AG04450 (cell line): ENCODE data around the gene KCNK6. TPM values are rescaled to one million over a fixed set of nuclear protein-coding genes. Genes with fewer than 3 reads are reported as not detected.
A peak's percentile ranks its signal among the peaks of the same experiment; 100 is the strongest.

Experiments used
- CTCF ChIA-PET: fragments of 300-600, 350-600 bp; formaldehyde crosslinking; extraction: SDS; loops from one replicate; lab custom pipeline; 2022; ENCODE audit warnings: antibody characterized with exemption, inconsistent platforms; lab: Charles Lee
- POLR2A ChIA-PET: fragments of 350-600 bp; formaldehyde crosslinking; extraction: SDS; loops from one replicate; lab custom pipeline; 2021; ENCODE audit warnings: antibody characterized with exemption, inconsistent platforms; lab: Yijun Ruan, JAX
- DNase-seq: peaks from one replicate; pipeline ENCODE4 v3.0.0-alpha.2; 2011; ENCODE audit warnings: low read depth, low spot score
- H3K27ac ChIP-seq: one replicate; pipeline ENCODE4 v1.5.1; 2012; ENCODE audit warnings: low read depth, low read length, control low read depth
- H3K27me3 ChIP-seq: one replicate; pipeline ENCODE4 v1.6.0; 2012; ENCODE audit warnings: low read length; ENCODE audit not compliant: control insufficient read depth, insufficient read depth
- H3K4me3 ChIP-seq: 2 replicates; pipeline ENCODE4 v1.5.1; 2011; ENCODE audit warnings: mild to moderate bottlenecking, low read depth, low read length, control low read depth
- H3K9me3 ChIP-seq: 2 replicates; pipeline ENCODE4 v1.5.1; 2012; ENCODE audit warnings: low read length; ENCODE audit not compliant: control insufficient read depth, insufficient read depth
- CTCF ChIP-seq: IDR thresholded peaks from 2 replicates; pipeline ENCODE4 v1.5.1; 2011; ENCODE audit warnings: low read depth, low read length, control low read depth, inconsistent platforms
- polyA minus RNA-seq: library from RNA; depleted of rRNA, polyadenylated mRNA; stranded (reverse); fragments of >200 nt; gene quantifications from 2 replicates; pipeline ENCODE4 v1.2.3, GENCODE V29; 2011; rRNA and poly(A)+ RNA removed
- polyA plus RNA-seq: library from polyadenylated mRNA; depleted of rRNA; stranded (reverse); fragments of >200 nt; gene quantifications from 2 replicates; pipeline ENCODE4 v1.2.3, GENCODE V29; 2011; rRNA removed

Gene KCNK6
- polyA plus RNA-seq: 2.6 and 2.8 TPM in 2 replicates
- polyA minus RNA-seq: 1.3 and 1.6 TPM in 2 replicates

- H3K9me3 ChIP-seq: no peaks in the 10 kb centered on the region
- H3K4me3 ChIP-seq: peak within 1 kb of the TSS; percentile 68
- no peak for DNase-seq
- TF ChIP-seq CTCF: no peak
- H3K27ac ChIP-seq: no peak within 1 kb of the TSS
- H3K27me3 ChIP-seq: no peaks in the 10 kb centered on the region
- CTCF ChIA-PET: interaction anchor here (1.0 to 2.8 kb wide), 5 partner anchors 11 to 93 kb away, joined by 3 to 17 read pairs (median 5); partner anchors contain the start of gene CATSPERG
- POLR2A ChIA-PET: interaction anchor here (0.7 kb wide), 1 partner anchor 131 kb away, joined by 4 read pairs; no protein-coding TSS in a partner anchor
Measured at GRCh38 chr19:38319421-38320258, at the start of gene KCNK6. Gene KCNK6 (plus strand): TSS chr19:38319845. CDS start chr19:38319951, 106 bp downstream.

- POLR2A ChIA-PET: no interaction called here
- DNase-seq: no peak
- no peaks in the 10 kb centered on the region for H3K27me3 ChIP-seq
- no peak overlapping the region for H3K27ac ChIP-seq
- H3K4me3 ChIP-seq: no peak overlapping the region
- no peak for TF ChIP-seq CTCF
- CTCF ChIA-PET: interaction anchor here (0.6 kb wide), 1 partner anchor 268 kb away, joined by 4 read pairs; no protein-coding TSS in a partner anchor
- H3K9me3 ChIP-seq: no peaks in the 10 kb centered on the region
Measured at GRCh38 chr19:38270587-38271167, 49.0 kb upstream of the KCNK6 start.

GRCh38 chr19:38273499-38273898 lies 46.1 kb upstream of the KCNK6 start:
- Histone ChIP-seq H3K27ac (no peak overlapping the region), H3K27me3 (no peaks in the 10 kb centered on the region), H3K9me3 (no peaks in the 10 kb centered on the region), H3K4me3 (no peak overlapping the region)
- no peak for DNase-seq
- ChIA-PET POLR2A (no interaction called here), CTCF (interaction anchor here (1.3 kb wide), 1 partner anchor 29 kb away, joined by 3 read pairs; no protein-coding TSS in a partner anchor)
- no peak for TF ChIP-seq CTCF

- no peak overlapping the region for H3K27ac ChIP-seq
- ChIA-PET POLR2A (no interaction called here), CTCF (no interaction called here)
- no peak for TF ChIP-seq CTCF
- H3K9me3 ChIP-seq: no peaks in the 10 kb centered on the region
- H3K4me3 ChIP-seq: no peak overlapping the region
- DNase-seq: no peak
- H3K27me3 ChIP-seq: no peaks in the 10 kb centered on the region
Measured at GRCh38 chr19:38274739-38275138, 44.9 kb upstream of the KCNK6 start.
